ENCODE measurements around the gene CHRDL1. TPM values are rescaled to one million over a fixed set of nuclear protein-coding genes. Genes with fewer than 3 reads are reported as not detected.
"Not testable (repeated sequence)": the region's sequence is repeated elsewhere in the genome, so short reads cannot be mapped to it uniquely, and the experiment has no call there.

Gene CHRDL1
- total RNA-seq: 100 to 1,000 TPM in 1 of 4 donors, 10 to 100 TPM in 3; 23.6 to 140 (median 62.7) TPM

- no peak for TF ChIP-seq POLR2A (IDR thresholded peaks at IDR 0.05)
- no peak for TF ChIP-seq CTCF (IDR thresholded peaks at IDR 0.05)
- H3K27ac ChIP-seq: no peak within 1 kb of the TSS
- no peaks in the 10 kb centered on the region for H3K9me3 ChIP-seq
- no peaks in the 10 kb centered on the region for H3K27me3 ChIP-seq
- H3K36me3 ChIP-seq: no peaks in the 10 kb centered on the region
- H3K4me1 ChIP-seq: no peaks in the 10 kb centered on the region
- DNase-seq: peak; percentile 42 to 58
- intact Hi-C loops (cut with DNase I): no loop called here
- peak within 1 kb of the TSS in 1 of 3 donors; percentile 26 for H3K4me3 ChIP-seq (replicated peaks in 1 of 3)
- 0 to 4% methylated on average over 5 to 40 of the region's 60 CpGs for WGBS, 2 donors
These were observed at the start of gene CHRDL1 for GRCh38 chrX:110795645-110796406. TSS of gene CHRDL1 (minus strand) at chrX:110795817. CDS start at chrX:110792181, 3,636 bp downstream.

DNA sequence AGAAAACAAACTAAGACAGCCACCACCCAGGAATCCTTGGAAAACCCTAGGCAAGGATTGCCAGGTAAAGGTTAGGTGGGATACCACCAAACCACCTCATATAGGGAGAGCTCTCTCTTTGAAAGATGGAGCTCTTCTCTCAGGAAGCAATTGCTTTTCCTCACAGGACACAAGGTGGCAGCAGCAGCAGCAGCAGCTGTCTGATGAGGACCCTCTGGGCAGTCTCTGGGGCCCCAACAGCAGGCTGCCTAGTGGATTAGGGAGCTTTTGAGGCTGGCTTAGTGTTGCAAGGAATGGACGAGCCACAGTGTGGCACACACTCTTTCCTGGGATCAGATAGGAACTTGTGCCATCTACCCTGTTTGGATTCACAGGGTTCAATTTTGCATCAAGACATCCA, 41.4 kb upstream of the CHRDL1 start:
- 100% methylated on average over 1 of the region's 1 CpG for WGBS, 2 donors
- no peaks in the 10 kb centered on the region for H3K36me3 ChIP-seq
- no peaks in the 10 kb centered on the region for H3K27me3 ChIP-seq
- H3K4me1 ChIP-seq: no peaks in the 10 kb centered on the region
- H3K9me3 ChIP-seq: no peaks in the 10 kb centered on the region
- no peak for DNase-seq
- H3K27ac ChIP-seq: no peak overlapping the region
- intact Hi-C loops (cut with DNase I): no loop called here
- TF ChIP-seq CTCF (IDR thresholded peaks at IDR 0.05) (no peak), POLR2A (IDR thresholded peaks at IDR 0.05) (no peak)
- no peak overlapping the region for H3K4me3 ChIP-seq (replicated peaks in 1 of 3)

- Histone ChIP-seq H3K27ac (no peak overlapping the region), H3K4me1 (no peaks in the 10 kb centered on the region), H3K27me3 (no peaks in the 10 kb centered on the region), H3K36me3 (no peaks in the 10 kb centered on the region), H3K9me3 (no peaks in the 10 kb centered on the region), H3K4me3 (replicated peaks in 1 of 3) (no peak overlapping the region)
- intact Hi-C loops (cut with DNase I): no loop called here
- DNase-seq: no peak
- TF ChIP-seq CTCF (IDR thresholded peaks at IDR 0.05) (no peak), POLR2A (IDR thresholded peaks at IDR 0.05) (no peak)
These were observed 40.8 kb upstream of the CHRDL1 start for GRCh38 chrX:110836451-110836850.

DNA sequence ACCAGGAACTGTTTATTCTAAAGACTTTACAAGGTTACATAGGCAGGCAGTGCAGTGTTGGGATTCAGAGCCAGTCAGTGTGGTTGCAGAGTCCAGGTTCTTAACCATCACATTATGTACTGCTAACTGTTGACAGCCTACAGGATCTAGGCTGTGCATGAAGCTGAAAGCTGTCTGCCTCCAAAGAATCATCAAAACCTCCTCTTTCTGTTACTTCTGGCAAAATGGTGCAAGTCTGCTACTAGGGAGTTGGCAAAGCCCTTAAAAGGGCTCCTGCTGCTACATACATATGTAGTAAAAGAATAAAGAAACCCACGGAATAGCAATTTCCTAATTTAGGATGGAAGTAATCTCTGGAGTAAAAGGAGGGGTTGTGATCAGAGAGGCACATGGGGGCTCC, 40.4 kb upstream of the CHRDL1 start:
- H3K9me3 ChIP-seq: no peaks in the 10 kb centered on the region
- no peak overlapping the region for H3K27ac ChIP-seq
- H3K4me3 ChIP-seq (replicated peaks in 1 of 3): no peak overlapping the region
- intact Hi-C loops (cut with DNase I): no loop called here
- no peak for DNase-seq
- WGBS, 2 donors: 50 to 79% methylated on average over 1 of the region's 1 CpG
- TF ChIP-seq CTCF (IDR thresholded peaks at IDR 0.05) (no peak), POLR2A (IDR thresholded peaks at IDR 0.05) (no peak)
- no peaks in the 10 kb centered on the region for H3K27me3 ChIP-seq
- H3K4me1 ChIP-seq: no peaks in the 10 kb centered on the region
- no peaks in the 10 kb centered on the region for H3K36me3 ChIP-seq

DNA sequence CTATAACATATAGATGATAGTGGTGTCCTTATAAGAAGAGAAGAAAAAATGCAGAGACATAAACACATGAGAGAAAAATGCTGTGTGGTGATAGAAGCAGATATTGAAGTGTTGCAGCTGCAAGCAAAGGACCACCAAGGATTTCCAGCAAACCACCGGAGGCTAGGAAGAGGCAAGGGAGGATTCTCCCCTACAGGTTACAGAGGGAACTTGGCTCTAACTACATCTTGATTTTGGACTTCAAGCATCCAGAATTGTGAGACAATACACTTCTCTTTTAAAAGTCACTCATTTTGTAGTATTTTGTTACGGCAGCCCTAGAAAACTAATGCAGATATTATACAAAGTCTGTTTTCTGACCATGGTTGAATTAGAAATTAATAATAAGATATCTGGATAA, 30.4 kb upstream of the CHRDL1 start:
- no peak for TF ChIP-seq CTCF (IDR thresholded peaks at IDR 0.05)
- TF ChIP-seq POLR2A (IDR thresholded peaks at IDR 0.05): no peak
- intact Hi-C loops (cut with DNase I): no loop called here
- 91 to 96% methylated on average over 2 of the region's 2 CpGs for WGBS, 2 donors
- Histone ChIP-seq H3K4me1 (no peaks in the 10 kb centered on the region), H3K4me3 (replicated peaks in 1 of 3) (no peak overlapping the region), H3K36me3 (no peaks in the 10 kb centered on the region), H3K27me3 (no peaks in the 10 kb centered on the region), H3K27ac (no peak overlapping the region), H3K9me3 (no peaks in the 10 kb centered on the region)
- no peak for DNase-seq

DNA sequence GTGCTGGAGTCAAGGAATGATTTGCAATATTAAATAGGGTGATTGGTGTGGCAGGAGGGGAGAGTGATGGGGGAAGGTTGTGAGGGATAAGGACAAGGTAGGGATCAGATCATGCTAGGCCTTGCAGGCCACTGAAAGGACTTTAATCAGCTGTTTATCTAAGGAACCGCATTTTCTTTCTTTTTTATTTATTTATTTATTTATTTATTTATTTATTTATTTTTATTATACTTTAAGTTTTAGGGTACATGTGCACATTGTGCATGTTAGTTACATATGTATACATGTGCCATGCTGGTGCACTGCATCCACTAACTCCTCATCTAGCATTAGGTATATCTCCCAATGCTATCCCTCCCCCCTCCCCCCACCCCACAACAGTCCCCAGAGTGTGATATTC, 20.9 kb upstream of the CHRDL1 start:
- H3K4me1 ChIP-seq; H3K27ac ChIP-seq; H3K27me3 ChIP-seq; intact Hi-C loops (cut with DNase I); H3K36me3 ChIP-seq; DNase-seq; H3K4me3 ChIP-seq (replicated peaks in 1 of 3); H3K9me3 ChIP-seq: not testable (repeated sequence)
- whole genome bisulfite sequencing, 2 donors: 85 to 95% methylated on average over 1 of the region's 1 CpG

Data from thyroid gland (tissue), 4 donors.